ENCODE measurements around the gene ZG16. TPM values are rescaled to one million over a fixed set of nuclear protein-coding genes. Genes with fewer than 3 reads are reported as not detected.
A peak's percentile ranks its signal among the peaks of the same experiment; 100 is the strongest.

ZG16 gene
- total RNA-seq, 2 experiments from 2014 or later: not detected

DNA sequence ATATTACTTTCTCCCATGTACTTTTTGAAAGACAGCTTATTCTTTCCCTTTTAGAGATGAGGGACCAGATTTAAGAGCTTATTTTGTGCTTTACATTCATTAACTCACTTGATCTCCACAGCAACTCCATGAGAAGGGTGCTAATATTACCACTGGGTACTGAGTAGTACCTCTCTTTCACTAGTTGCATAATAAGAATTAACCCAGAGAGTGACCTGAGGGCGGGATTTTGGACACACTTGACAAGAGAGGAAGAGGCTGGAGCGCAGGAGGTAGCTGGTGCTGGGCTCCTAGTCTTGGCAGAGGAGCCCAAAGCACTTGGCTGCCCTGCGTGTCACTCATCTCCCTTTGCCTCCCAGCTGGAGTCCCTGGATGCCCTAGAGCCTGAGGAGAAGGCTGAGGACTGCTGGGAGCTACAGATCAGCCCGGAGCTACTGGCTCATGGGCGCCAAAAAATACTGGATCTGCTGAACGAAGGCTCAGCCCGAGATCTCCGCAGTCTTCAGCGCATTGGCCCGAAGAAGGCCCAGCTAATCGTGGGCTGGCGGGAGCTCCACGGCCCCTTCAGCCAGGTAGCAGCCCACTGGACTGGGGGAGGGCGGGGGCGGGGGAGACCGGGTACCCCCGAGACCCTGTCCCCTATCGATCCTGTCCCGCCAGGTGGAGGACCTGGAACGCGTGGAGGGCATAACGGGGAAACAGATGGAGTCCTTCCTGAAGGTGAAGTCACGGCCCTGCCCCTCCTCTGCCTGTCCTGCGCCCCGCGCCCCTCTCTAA is 26.6 kb downstream of the ZG16 start:
- ChIA-PET POLR2A (interaction anchor here (0.6 to 4.1 kb wide), 7 partner anchors 9 to 378 kb away, joined by 3 to 21 read pairs (median 4); partner anchors contain the start of genes CORO1A, KIF22 and PAGR1), CTCF (interaction anchor here (0.8 to 3.5 kb wide), 7 partner anchors 12 to 157 kb away, joined by 3 to 23 read pairs (median 8); partner anchors contain the start of genes KIF22, PAGR1 and TMEM219)
- no peak for ATAC-seq
- peaks cover 52% of the 10 kb centered on the region for H3K36me3 Mint-ChIP-seq (ENCODE audit: low read depth)
- intact Hi-C loops (cut with DNase I, micrococcal nuclease): loop anchor here (1.0 to 5.0 kb wide), 15 partner anchors 12 to 1592 kb away; partner anchors contain the start of genes CDIPT (in 2 of the 2), KIF22 (in 2 of the 2), ALDOA (in 1 of the 2) and FBXL19 (in 1 of the 2)
- H3K4me1 Mint-ChIP-seq: peaks cover 28% of the 10 kb centered on the region
- no peaks in the 10 kb centered on the region for H3K9me3 Mint-ChIP-seq (ENCODE audit: low read depth)
- H3K4me3 Mint-ChIP-seq: peak overlapping the region; percentile 99
- peak overlapping the region; percentile 100 for H3K27ac Mint-ChIP-seq
- DNase-seq: no peak
- H3K27me3 Mint-ChIP-seq: no peaks in the 10 kb centered on the region

DNA sequence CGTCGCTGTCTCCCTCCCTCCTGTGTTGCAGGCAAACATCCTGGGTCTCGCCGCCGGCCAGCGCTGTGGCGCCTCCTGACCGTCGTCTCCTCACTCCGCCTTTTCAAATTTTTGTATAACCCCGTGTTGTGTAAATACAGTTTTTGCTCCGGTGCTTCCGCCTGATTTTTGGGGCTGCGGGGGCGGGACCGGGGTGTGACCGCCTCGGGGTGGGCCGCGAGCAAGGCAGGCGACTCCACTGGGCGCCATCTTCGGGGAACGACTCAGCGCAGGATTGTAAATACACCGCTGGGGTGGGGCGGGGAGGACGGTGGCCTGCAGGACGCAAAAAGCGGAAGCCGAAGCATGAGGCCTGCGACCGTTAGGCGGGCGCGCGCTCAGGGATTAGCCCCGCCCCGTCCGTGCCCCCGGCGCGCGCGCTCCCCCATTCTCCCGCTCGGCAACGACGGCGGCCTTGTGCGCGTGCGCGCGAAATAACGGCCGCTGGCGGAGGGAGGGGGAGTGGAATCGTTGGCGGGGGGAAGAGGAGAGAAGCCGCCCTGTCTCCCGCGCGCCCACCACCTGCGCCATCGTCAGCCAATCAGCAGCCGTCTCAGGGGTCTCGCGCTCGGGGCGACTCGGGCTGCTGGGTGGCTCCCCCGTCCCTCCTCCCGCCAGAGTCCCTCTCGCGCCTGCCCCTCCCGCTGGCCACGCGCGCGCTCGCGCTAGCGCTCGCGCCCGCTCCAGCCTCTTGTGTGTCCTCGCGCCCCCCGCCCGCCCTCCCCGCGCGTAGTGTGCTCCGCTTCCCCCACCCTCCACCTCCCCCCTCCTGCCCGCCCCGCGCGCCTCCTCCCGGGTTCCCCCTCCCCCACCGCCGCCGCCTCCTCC is 27.4 kb downstream of the ZG16 start:
- H3K27me3 Mint-ChIP-seq: no peaks in the 10 kb centered on the region
- peak overlapping the region; percentile 99 for H3K4me3 Mint-ChIP-seq
- H3K36me3 Mint-ChIP-seq (ENCODE audit: low read depth): peaks cover 60% of the 10 kb centered on the region
- intact Hi-C loops (cut with DNase I, micrococcal nuclease): loop anchor here (1.0 to 5.0 kb wide), 16 partner anchors 11 to 1593 kb away; partner anchors contain the start of genes CDIPT (in 2 of the 2), KIF22 (in 2 of the 2), ALDOA (in 1 of the 2) and FBRS (in 1 of the 2)
- POLR2A ChIA-PET: interaction anchor here (0.5 to 4.1 kb wide), 4 partner anchors 15 to 73 kb away, joined by 3 to 21 read pairs (median 4); partner anchors contain the start of gene KIF22
- H3K9me3 Mint-ChIP-seq (ENCODE audit: low read depth): no peaks in the 10 kb centered on the region
- DNase-seq (peak; percentile 99), ATAC-seq (peak; percentile 64)
- H3K27ac Mint-ChIP-seq: peak overlapping the region; percentile 100
- CTCF ChIA-PET: interaction anchor here (1.6 to 3.5 kb wide), 5 partner anchors 11 to 104 kb away, joined by 8 to 39 read pairs (median 13); partner anchors contain the start of genes KIF22 and PAGR1
- peaks cover 36% of the 10 kb centered on the region for H3K4me1 Mint-ChIP-seq

DNA sequence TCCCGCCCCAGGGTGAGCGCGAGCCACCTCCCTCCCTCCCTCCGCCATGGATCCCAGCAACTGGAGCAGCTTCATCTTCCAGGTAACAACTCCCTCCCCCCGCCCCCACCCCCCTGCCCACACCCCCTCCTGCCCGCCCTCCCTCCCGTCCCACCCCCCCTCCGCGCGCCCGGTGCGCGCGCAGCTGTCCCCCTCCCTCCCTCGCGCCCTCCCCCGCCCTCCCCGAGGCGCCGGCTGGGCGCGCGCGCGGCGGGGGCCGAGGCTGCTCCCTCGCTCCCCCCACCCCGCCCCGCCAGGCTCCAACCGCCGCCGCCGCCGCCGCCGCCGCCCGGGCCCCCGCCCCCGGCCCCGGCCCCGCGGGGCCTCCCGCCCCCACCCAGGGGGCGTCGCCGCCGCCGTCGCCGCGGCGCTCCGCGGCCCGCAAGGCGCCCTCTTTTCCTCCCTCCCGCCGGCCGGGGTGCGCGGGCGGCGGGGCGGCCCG is 28.1 kb downstream of the ZG16 start, which contains the start of gene MAZ:
Gene MAZ (plus strand): TSS at position 431 of the 481 bp plus-strand sequence. CDS start 173 bp downstream, outside the sequence.
- Mint-ChIP-seq H3K4me3 (peak within 1 kb of the TSS; percentile 99), H3K9me3 (ENCODE audit: low read depth) (no peaks in the 10 kb centered on the region), H3K4me1 (peaks cover 43% of the 10 kb centered on the region), H3K27me3 (no peaks in the 10 kb centered on the region), H3K27ac (peak within 1 kb of the TSS; percentile 100), H3K36me3 (ENCODE audit: low read depth) (peaks cover 61% of the 10 kb centered on the region)
- DNase-seq (no peak), ATAC-seq (no peak)
- intact Hi-C loops (cut with DNase I, micrococcal nuclease): loop anchor here in 1 of 2 experiments (2.0 to 5.0 kb wide), 5 partner anchors 853 to 1594 kb away; partner anchors contain the start of genes FBRS, FBXL19, SBK1 and TUFM
- POLR2A ChIA-PET: interaction anchor here (0.5 to 3.0 kb wide), 3 partner anchors 10 to 21 kb away, joined by 4 to 36 read pairs (median 4); partner anchors contain the start of gene PAGR1
- CTCF ChIA-PET: interaction anchor here (2.9 to 3.5 kb wide), 2 partner anchors 11 to 42 kb away, joined by 39 to 50 read pairs; partner anchors contain the start of gene PAGR1

DNA sequence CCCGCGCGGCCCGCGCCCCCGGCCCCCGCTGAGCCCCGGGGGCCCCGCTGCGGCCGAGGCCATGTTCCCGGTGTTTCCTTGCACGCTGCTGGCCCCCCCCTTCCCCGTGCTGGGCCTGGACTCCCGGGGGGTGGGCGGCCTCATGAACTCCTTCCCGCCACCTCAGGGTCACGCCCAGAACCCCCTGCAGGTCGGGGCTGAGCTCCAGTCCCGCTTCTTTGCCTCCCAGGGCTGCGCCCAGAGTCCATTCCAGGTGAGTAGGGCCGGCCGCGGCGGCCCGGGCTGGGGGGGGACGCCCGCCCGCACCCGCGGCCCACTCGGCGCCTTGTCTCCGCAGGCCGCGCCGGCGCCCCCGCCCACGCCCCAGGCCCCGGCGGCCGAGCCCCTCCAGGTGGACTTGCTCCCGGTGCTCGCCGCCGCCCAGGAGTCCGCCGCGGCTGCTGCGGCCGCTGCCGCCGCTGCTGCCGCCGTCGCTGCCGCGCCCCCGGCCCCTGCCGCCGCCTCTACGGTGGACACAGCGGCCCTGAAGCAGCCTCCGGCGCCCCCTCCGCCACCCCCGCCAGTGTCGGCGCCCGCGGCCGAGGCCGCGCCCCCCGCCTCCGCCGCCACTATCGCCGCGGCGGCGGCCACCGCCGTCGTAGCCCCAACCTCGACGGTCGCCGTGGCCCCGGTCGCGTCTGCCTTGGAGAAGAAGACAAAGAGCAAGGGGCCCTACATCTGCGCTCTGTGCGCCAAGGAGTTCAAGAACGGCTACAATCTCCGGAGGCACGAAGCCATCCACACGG is 28.8 kb downstream of the ZG16 start:
- POLR2A ChIA-PET: interaction anchor here (0.8 to 3.0 kb wide), 10 partner anchors 10 to 844 kb away, joined by 3 to 36 read pairs (median 5); partner anchors contain the start of genes ALDOA, MVP, PAGR1 and PRR14
- DNase-seq (peak; percentile 82), ATAC-seq (no peak)
- H3K27ac Mint-ChIP-seq: peak overlapping the region; percentile 87
- H3K9me3 Mint-ChIP-seq (ENCODE audit: low read depth): no peaks in the 10 kb centered on the region
- H3K27me3 Mint-ChIP-seq: no peaks in the 10 kb centered on the region
- H3K4me1 Mint-ChIP-seq: peaks cover 48% of the 10 kb centered on the region
- H3K4me3 Mint-ChIP-seq: peak overlapping the region; percentile 90
- H3K36me3 Mint-ChIP-seq (ENCODE audit: low read depth): peaks cover 55% of the 10 kb centered on the region
- intact Hi-C loops (cut with DNase I, micrococcal nuclease): loop anchor here (1.0 to 5.0 kb wide), 9 partner anchors 9 to 1595 kb away; partner anchors contain the start of genes FBRS (in 1 of the 2), FBXL19 (in 1 of the 2), PAGR1 (in 1 of the 2) and SBK1 (in 1 of the 2)
- CTCF ChIA-PET: interaction anchor here (1.0 to 3.5 kb wide), 7 partner anchors 10 to 166 kb away, joined by 3 to 50 read pairs (median 7); partner anchors contain the start of genes CDIPT, KIF22, PAGR1 and TAOK2

DNA sequence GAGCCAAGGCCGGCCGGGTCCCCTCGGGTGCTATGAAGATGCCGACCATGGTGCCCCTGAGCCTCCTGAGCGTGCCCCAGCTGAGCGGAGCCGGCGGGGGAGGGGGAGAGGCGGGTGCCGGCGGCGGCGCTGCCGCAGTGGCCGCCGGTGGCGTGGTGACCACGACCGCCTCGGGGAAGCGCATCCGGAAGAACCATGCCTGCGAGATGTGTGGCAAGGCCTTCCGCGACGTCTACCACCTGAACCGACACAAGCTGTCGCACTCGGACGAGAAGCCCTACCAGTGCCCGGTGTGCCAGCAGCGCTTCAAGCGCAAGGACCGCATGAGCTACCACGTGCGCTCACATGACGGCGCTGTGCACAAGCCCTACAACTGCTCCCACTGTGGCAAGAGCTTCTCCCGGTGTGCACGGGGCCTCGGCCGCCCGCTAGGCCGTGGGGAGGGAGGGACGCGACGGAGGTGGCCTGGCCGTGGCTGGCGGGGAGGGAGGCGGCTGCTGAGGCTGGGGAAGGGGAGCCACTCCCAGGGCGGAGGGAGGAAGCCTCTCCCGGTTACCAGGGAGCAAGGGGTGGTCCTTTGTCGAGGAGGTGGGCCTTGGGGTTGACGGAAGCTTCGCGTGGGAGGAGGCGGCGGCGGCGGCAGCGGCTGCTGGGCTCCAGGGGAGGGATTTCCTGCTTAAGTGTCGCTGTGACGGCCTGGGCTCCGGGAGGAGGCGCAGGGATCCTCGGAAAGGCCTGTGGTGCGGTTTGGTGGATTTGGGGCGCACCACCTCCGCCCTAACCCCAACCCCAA is 29.6 kb downstream of the ZG16 start:
- intact Hi-C loops (cut with DNase I, micrococcal nuclease): loop anchor here (1.0 to 5.0 kb wide), 10 partner anchors 9 to 1595 kb away; partner anchors contain the start of genes FBRS (in 1 of the 2), FBXL19 (in 1 of the 2), PAGR1 (in 1 of the 2) and SBK1 (in 1 of the 2)
- peak overlapping the region; percentile 90 for H3K4me3 Mint-ChIP-seq
- DNase-seq: peak; percentile 94
- H3K27ac Mint-ChIP-seq: peak overlapping the region; percentile 95
- POLR2A ChIA-PET: interaction anchor here (0.6 to 3.0 kb wide), 12 partner anchors 9 to 843 kb away, joined by 3 to 36 read pairs (median 4); partner anchors contain the start of genes ALDOA, KIF22, MVP and PAGR1
- H3K27me3 Mint-ChIP-seq: no peaks in the 10 kb centered on the region
- H3K36me3 Mint-ChIP-seq (ENCODE audit: low read depth): peaks cover 50% of the 10 kb centered on the region
- H3K9me3 Mint-ChIP-seq (ENCODE audit: low read depth): no peaks in the 10 kb centered on the region
- peaks cover 55% of the 10 kb centered on the region for H3K4me1 Mint-ChIP-seq
- CTCF ChIA-PET: interaction anchor here (0.9 to 3.5 kb wide), 13 partner anchors 9 to 166 kb away, joined by 3 to 50 read pairs (median 6); partner anchors contain the start of genes ASPHD1, CDIPT, KIF22 and PAGR1
- peak; percentile 38 for ATAC-seq

DNA sequence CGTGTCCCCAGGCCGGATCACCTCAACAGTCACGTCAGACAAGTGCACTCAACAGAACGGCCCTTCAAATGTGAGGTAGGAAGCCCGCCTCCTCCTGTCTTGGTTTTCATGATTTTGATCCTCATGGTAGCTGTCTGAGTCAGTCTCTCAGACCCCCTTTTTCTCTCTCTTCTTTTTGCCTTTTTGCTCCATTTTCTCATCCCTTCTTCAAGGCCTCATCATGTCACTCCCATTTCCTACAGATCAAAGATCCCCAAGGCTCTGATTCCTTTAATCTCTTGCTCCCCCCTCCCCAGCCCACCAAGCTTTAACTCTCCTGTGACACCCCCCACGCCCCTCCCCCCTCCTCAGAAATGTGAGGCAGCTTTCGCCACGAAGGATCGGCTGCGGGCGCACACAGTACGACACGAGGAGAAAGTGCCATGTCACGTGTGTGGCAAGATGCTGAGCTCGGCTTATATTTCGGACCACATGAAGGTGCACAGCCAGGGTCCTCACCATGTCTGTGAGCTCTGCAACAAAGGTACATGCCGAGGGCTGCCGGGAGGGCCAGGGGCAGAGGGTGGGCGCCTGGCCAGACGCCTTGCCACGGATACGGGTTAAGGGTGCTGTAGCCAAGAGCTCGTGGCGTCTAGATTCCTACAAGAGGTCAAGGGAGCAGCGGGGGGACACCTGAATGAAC is 30.3 kb downstream of the ZG16 start:
- peaks cover 56% of the 10 kb centered on the region for H3K4me1 Mint-ChIP-seq
- ATAC-seq: peak; percentile 8
- H3K4me3 Mint-ChIP-seq: peak overlapping the region; percentile 90
- no peaks in the 10 kb centered on the region for H3K9me3 Mint-ChIP-seq (ENCODE audit: low read depth)
- ChIA-PET CTCF (interaction anchor here (0.9 to 3.5 kb wide), 13 partner anchors 9 to 165 kb away, joined by 3 to 50 read pairs (median 6); partner anchors contain the start of genes ASPHD1, CDIPT, PAGR1 and TAOK2), POLR2A (interaction anchor here (0.6 to 3.0 kb wide), 10 partner anchors 8 to 257 kb away, joined by 4 to 36 read pairs (median 6); partner anchors contain the start of genes ALDOA, KIF22, MVP and PAGR1)
- DNase-seq: peak; percentile 62
- no peaks in the 10 kb centered on the region for H3K27me3 Mint-ChIP-seq
- peak overlapping the region; percentile 95 for H3K27ac Mint-ChIP-seq
- H3K36me3 Mint-ChIP-seq (ENCODE audit: low read depth): peaks cover 47% of the 10 kb centered on the region
- intact Hi-C loops (cut with DNase I, micrococcal nuclease): loop anchor here (2.0 to 5.0 kb wide), 5 partner anchors 108 to 1596 kb away; partner anchors contain the start of genes FBXL19 (in 1 of the 2), SBK1 (in 1 of the 2), TUFM (in 1 of the 2) and XPO6 (in 1 of the 2)

DNA sequence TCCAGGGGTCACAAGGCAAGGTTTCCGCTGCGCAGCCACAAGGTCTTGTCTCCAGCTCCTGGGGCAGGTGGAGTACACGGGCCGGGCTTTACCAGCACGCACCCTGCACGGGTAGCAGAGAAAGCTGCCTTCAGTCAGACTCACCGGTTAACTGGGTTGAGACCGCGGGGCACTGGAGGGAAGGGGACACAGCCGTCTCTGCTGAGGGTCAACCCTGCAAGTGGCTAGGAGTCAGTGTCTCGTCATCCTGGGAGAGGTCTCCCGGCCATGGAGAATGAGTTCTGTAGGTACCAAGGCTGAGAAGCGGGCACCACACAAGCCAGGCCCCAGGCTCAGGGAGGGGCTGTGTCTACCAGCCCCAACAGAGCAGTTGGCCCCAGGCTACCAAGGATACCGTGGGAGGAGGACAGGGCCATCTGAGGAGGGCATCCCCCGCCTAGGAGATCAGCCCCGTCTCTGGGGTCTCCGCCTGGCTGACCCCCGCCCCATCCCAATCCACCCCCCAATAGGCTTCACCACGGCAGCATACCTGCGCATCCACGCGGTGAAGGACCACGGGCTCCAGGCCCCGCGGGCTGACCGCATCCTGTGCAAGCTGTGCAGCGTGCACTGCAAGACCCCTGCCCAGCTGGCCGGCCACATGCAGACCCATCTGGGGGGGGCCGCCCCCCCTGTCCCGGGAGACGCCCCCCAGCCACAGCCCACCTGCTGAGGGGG is 31.1 kb downstream of the ZG16 start:
- DNase-seq: no peak
- Mint-ChIP-seq H3K36me3 (ENCODE audit: low read depth) (peaks cover 46% of the 10 kb centered on the region), H3K27ac (peak overlapping the region; percentile 95), H3K27me3 (no peaks in the 10 kb centered on the region), H3K4me1 (peaks cover 53% of the 10 kb centered on the region), H3K9me3 (ENCODE audit: low read depth) (no peaks in the 10 kb centered on the region), H3K4me3 (peak overlapping the region; percentile 90)
- ATAC-seq: no peak
- ChIA-PET POLR2A (interaction anchor here (0.6 to 3.0 kb wide), 6 partner anchors 7 to 109 kb away, joined by 3 to 36 read pairs (median 7); partner anchors contain the start of genes MVP and PAGR1), CTCF (interaction anchor here (0.9 to 3.5 kb wide), 6 partner anchors 8 to 109 kb away, joined by 3 to 50 read pairs (median 4); partner anchors contain the start of genes ASPHD1 and PAGR1)
- intact Hi-C loops (cut with DNase I, micrococcal nuclease): loop anchor here (2.0 to 5.0 kb wide), 5 partner anchors 108 to 1597 kb away; partner anchors contain the start of genes FBXL19 (in 1 of the 2), SBK1 (in 1 of the 2), TUFM (in 1 of the 2) and XPO6 (in 1 of the 2)
